NCI-H128 (cell line): Measurements from ENCODE around the gene GNB1.
"Not testable (repeated sequence)": the region's sequence is repeated elsewhere in the genome, so short reads cannot be mapped to it uniquely, and the experiment has no call there.

ENCODE experiments used
- DNase-seq: peaks from one replicate; lab custom pipeline; 2025; ENCODE audit not compliant: unreplicated experiment; lab: John Stamatoyannopoulos, UW

GNB1 gene

DNA sequence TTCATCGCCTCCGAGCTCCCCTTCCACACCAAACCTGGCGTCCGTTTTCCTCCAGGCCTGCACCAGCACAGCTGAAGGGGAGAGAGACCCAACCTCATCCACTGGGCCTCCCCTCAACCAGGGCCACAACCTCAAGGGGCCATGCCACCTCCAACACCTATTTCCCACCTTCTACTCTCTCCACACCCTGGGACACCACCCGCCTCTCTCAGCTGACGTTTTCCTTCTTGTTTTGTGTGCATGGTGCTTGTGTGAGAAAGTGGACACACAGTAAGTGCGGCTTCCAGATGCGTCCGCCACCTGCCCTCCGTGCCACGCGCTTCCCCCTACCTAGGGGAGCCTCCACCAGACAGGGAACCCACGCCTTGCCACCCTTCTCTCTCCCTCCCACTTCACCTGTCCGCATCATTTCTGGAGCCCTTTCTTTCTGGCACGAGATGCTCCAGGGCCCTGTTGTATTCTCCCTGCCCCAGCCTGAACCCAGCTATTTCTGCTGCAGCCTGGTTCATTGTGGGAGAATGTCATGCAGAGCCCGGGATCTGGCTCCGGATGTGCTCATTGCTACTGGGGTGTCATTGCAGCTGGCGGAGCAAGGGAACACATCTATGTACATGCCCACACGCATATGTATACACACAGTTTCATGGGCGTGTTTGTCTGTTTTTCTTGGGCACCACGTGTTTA lies 1.3 kb upstream of the GNB1 start:
- DNase-seq, result no peak

GRCh38 chr1:1891349-1892078 lies 627 bp upstream of the GNB1 start:
- peak; percentile 37 for DNase-seq

DNA sequence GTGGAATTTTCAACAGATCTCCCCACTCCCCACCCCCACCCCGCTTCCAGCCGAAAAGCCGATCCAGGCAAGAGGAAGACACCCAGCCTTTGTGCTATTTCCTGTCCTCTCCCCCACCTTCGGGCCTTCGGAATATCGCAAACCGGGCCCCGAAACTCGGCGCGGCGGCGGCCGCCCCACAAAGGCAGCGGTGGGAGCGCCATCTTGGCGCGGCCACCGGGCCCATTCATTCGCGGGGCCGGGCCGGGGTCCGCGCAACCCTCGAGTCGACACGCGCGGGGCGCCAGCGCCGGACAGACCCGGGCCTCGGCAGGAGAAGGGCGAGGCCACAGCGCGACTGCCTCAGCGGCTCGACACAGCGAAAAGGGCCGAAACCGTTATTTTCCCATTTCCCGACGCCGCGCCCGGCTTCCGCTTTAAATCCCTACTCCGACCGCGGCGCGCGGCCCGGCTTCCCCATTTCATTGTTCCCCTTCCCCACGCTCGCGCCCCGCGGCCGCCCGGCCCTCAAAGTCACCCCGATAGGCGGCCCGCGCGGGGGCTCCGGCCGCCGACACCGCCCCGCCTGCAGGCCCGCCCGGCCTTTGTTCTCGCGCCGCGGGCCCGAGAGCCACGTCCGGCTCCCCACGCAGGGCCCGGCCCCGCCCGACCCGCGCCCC lies 911 bp downstream of the GNB1 start:
- DNase-seq, result no peak

DNA sequence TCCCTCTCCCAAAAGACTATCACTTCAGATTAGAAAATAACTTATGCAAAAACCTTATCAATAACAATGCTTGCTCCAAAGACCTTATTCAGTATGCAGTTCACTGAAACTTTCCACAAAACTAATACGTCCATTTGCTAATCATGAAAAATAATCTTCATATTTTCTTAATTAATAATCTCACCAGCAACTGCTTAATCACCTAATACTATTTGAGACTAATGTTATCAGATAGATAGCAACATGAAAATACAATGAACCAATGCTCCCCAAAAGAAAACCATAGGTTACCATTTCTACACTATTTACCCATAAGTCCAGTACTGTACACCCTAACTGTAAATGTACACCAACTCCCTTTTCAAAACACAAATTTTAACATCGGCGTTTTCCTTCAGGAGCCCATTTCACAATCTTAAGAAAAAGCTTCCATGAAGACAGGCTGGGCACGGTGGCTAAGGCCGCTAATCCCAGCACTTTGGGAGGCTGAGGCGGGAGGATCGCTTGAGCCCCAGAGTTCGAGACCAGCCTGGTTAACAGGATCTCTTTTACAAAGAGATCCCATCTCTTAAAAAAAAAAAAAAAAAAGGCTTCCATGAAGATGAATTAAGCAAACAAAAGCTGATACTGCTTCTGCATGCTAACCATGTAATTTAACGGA lies 1.7 kb downstream of the GNB1 start:
- DNase-seq, result no peak

- DNase-seq, result not testable (repeated sequence)
Observed at GRCh38 chr1:1883890-1884289, 7.0 kb downstream of the GNB1 start.

- DNase-seq, result no peak
Observed at GRCh38 chr1:1883092-1883873, 7.6 kb downstream of the GNB1 start.

GRCh38 chr1:1881727-1882126 lies 9.2 kb downstream of the GNB1 start:
- no peak for DNase-seq

DNA sequence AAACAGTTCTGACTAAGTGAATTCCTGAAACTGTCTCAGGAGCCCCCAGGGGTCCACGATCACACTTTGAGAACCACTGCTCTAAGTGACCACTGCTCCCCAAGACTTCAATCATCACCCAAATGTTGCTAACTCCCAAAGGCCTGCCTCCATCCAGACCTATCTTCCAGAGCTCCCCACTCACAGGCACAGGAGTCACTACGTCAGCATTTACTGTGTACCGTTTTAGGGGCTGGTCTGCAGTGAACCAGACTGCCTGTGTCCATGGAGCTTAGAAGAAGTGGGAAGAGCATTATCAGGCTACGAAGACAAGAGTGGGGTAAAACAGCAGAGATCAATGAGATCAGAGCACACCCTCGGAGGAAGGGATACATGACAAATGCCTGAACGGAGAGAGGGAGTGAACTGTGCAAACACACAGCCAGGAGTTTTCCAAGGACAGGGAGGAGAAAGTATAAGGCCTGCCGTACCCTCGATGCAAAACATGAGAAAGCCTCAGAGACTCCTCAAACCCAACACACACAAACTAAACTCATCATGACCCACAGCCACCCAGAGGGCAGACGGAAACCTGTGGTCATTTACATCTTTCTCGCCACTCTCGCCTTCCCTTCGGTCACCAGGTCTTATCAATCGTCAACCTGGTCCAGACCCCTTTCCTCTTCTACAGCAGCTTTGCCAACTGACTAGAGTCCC lies 10.1 kb downstream of the GNB1 start:
- DNase-seq, result no peak

GRCh38 chr1:1879942-1880341 lies 10.9 kb downstream of the GNB1 start:
- DNase-seq, result no peak

DNA sequence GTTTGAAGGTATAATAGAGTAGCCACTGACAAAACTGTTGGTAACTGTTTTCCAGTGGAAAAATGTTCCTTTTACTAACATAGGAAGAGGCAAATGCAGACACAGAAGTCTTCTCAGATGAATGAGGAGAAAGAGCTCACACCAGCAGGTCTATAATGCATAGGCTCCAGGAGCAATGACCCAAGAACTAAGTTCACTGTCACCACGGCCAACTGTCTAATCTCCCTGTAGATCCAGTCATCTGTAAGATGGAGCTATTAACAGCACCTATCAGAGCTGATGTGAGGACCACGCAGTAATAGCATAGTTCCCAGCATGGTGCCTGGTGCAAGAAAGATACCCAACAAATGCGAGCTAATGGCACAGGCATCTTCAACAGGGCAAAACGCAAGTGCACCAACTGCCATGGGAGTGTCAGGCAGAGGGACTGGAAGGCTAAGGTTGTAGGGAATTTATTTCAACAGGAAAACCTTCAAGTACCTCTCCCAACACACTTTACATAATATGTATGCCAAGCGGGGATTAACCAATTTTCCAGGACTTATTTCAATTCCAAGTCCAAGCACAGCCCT lies 12.9 kb downstream of the GNB1 start:
- DNase-seq, result no peak

DNA sequence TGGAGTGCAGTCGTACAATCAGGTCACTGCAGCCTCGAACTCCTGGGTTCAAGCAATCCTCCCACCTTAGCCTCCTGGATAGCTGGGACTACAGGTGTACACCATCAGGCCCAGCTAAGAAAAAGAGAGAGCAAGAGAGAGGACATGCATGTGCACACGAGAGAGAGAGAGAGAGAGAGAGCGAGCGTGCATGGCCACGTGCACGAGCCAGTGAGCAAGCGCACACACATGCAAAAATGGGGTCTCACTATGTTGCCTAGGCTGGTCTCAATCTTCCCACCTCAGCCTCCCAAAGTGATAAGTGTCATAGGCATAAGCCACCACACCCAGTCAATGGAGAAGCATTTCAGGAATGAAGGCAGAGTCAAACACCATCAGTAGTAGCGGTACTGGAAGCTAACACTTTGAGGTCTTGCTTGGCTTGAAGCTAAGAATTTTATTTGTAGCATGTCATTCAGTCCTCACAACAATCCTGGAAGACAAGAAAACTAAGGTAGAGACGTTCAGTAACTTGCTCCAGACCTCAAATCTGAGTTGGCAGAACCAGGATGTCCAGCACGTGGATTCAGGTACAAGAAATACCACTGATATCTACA lies 14.5 kb downstream of the GNB1 start:
- DNase-seq, result no peak

GRCh38 chr1:1875932-1876331 lies 15.0 kb downstream of the GNB1 start:
- DNase-seq, result no peak

DNA sequence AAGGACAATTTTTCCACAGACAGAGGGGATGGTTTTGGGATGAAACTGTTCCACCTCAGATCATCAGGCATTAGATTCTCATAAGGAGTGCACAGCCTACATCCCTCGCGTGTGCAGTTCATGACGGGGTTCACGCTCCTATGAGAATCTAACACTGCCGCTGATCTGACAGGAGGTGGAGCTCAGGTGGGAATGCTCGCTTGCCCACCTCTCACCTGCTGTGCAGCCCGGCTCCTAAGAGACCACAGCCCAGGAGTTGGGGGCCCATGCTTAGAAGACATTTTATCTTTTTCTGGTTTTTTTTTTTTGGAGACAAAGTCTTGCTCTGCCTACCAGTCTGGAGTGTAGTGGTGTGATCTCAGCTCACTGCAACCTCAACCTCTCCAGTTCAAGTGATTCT lies 16.0 kb downstream of the GNB1 start:
- no peak for DNase-seq

GRCh38 chr1:1873186-1873585 lies 17.7 kb downstream of the GNB1 start:
- DNase-seq, result no peak

DNA sequence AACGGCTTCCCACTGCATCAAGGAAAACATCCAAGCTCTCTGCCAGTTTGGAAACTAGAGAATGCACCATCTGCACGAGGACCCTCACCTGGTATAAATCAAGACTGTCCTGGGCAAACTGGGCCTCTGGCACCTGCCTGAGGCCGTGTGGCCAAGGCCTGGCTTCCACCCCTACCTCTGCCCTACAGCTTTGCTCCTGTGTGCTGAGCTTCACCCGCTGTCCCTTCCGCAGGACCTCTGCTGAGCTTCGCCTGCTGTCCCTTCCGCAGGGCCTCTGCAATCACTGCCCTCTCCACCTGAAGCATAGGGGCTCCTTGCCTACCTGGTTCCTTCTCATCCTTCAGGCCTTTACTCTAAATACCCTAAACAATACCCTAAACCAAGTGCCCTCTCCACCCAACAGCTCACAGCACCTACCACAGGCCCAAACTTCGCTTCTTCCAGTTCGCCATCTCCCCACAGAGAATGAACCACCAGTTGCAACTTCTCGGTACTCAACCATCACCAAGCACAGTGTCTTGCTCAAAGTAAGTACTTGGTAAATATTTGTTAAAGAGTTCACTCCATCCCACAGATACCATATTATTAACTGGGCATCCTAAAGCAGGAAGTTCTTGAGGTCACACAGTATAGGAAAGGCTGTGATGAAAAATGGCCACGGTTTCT lies 18.4 kb downstream of the GNB1 start:
- DNase-seq, result no peak

DNA sequence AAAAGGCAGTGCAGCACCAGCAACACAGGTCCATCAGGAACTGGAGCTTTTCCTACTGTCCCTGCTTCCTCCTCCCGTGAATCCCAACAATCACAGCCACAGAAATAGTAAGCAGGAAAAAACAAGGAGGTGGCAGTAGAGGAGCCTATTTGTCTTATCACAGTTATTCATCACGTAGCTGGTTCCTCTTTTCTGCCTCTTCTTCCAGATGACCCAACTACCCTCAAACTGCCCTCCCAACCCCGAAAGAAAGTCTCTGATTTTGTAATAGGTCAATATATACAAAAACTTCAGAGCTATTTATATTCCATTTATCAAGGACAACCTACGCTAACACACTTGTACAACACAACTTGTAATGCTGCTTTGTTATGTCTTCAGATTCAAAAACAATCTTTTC lies 21.4 kb downstream of the GNB1 start:
- DNase-seq, result no peak

- no peak for DNase-seq
Observed at GRCh38 chr1:1867164-1867563, 23.7 kb downstream of the GNB1 start.

DNA sequence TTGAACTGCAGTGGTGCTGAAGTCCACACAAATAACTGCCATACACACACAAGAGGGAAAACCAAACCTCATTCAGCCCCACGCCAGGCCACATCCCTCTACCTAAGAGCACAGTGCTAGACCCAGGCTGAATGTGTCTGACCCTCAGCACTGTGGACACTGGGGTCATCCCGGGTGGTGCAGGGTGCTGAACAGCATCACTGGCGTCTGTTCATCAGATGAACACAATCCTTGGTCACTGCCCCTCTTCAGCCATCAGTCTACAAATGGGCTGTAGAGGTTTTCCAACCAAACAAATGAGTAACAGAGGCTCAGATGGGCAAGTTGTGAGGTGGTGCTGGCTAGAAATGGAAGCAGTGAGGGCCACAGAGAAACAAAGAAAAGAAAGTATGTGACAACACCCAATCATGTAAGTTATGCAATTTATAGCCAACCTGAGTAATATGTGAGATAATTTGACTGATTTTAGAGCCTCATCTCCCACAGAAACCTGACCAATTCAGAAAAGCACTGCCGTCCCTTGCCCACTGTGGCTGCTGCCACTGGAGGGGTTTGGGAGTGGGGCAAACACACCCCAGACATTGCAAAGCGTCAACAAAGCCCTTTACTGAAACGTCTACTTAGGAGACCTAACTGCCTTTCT lies 27.9 kb downstream of the GNB1 start:
- no peak for DNase-seq
